Thoracic aorta (tissue), 2 donors: ENCODE measurements around the gene SYTL5. TPM values are rescaled to one million over a fixed set of nuclear protein-coding genes. Genes with fewer than 3 reads are reported as not detected.

Experiments used
- ATAC-seq: fragments of 150-250 bp; one replicate; pipeline ENCODE4 v1.8.0; 2017; ENCODE audit warnings: low read depth; ENCODE audit not compliant: insufficient number of reproducible peaks, low FRiP score
- DNase-seq: peaks from one replicate; pipeline ENCODE4 v3.0.0-alpha.2; 2020; ENCODE audit warnings: low spot score
- H3K27ac ChIP-seq, 2 donors: fragments of 200-600 bp; sonication (generic); 1 replicate in 1 of 2; 2 replicates in 1 of 2; pipeline ENCODE4 v1.5.1; 2016; ENCODE audit warnings: mild to moderate bottlenecking in 2 of 2, moderate library complexity in 2 of 2
- H3K27me3 ChIP-seq: fragments of 200-600 bp; sonication (generic); replicated peaks from 2 replicates; pipeline ENCODE4 v1.6.0; 2016; ENCODE audit warnings: mild to moderate bottlenecking; ENCODE audit not compliant: insufficient read depth
- H3K36me3 ChIP-seq: fragments of 200-600 bp; sonication (generic); one replicate; pipeline ENCODE4 v1.5.1; 2016
- H3K4me1 ChIP-seq, 2 donors: fragments of 200-600 bp; sonication (generic); 1 replicate in 1 of 2; 2 replicates in 1 of 2; pipeline versions ENCODE4 v1.5.1 to v1.6.0; 2016; ENCODE audit warnings: low read depth in 2 of 2, mild to moderate bottlenecking in 1 of 2; ENCODE audit not compliant: control insufficient read depth in 1 of 2
- H3K4me3 ChIP-seq: fragments of 200-600 bp; sonication (generic); 2 replicates; pipeline ENCODE4 v1.5.1; 2016; ENCODE audit warnings: mild to moderate bottlenecking
- H3K9me3 ChIP-seq: fragments of 200-600 bp; sonication (generic); 2 replicates; pipeline ENCODE4 v1.5.1; 2016
- total RNA-seq, 2 donors: library from RNA; depleted of rRNA; stranded (reverse); fragments of >200 nt; gene quantifications; one replicate each; pipeline versions ENCODE4 v1.1.0 to v1.2.3, GENCODE V29; 2016
- TF ChIP-seq, protein P1 (sequence below): fragments of 200-600 bp; sonication (generic); IDR thresholded peaks from one replicate; pipeline ENCODE4 v1.5.1; 2019; ENCODE audit warnings: antibody characterized with exemption

The SYTL5 gene
- total RNA-seq, 2 donors from 2014 or later = not detected

DNA sequence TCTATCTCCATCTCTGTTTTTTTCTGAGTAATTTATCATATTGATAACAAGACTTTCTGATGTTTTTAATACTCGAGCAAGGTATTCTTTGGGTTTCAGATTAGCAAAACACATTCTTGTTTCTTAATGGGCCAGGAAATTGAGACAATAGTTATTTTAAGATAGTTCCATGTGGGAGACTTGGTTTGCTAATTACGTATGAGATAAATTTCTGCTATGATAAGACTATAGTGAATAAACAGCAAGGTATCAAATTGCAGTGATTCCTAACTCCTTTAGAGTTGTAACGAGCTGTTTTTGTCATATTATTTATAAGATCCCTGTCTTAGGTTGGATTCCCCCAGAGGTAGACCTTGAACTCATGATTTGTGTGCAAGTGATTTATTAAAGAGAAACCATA lies 38.3 kb downstream of the SYTL5 start:
- H3K4me3 ChIP-seq = no peak overlapping the region
- no peak for ATAC-seq
- no peaks in the 10 kb centered on the region for H3K36me3 ChIP-seq
- no peaks in the 10 kb centered on the region for H3K9me3 ChIP-seq
- DNase-seq = no peak
- no peaks in the 10 kb centered on the region for H3K4me1 ChIP-seq
- H3K27ac ChIP-seq = no peak overlapping the region
- no peaks in the 10 kb centered on the region for H3K27me3 ChIP-seq
- TF ChIP-seq, protein P1, sequence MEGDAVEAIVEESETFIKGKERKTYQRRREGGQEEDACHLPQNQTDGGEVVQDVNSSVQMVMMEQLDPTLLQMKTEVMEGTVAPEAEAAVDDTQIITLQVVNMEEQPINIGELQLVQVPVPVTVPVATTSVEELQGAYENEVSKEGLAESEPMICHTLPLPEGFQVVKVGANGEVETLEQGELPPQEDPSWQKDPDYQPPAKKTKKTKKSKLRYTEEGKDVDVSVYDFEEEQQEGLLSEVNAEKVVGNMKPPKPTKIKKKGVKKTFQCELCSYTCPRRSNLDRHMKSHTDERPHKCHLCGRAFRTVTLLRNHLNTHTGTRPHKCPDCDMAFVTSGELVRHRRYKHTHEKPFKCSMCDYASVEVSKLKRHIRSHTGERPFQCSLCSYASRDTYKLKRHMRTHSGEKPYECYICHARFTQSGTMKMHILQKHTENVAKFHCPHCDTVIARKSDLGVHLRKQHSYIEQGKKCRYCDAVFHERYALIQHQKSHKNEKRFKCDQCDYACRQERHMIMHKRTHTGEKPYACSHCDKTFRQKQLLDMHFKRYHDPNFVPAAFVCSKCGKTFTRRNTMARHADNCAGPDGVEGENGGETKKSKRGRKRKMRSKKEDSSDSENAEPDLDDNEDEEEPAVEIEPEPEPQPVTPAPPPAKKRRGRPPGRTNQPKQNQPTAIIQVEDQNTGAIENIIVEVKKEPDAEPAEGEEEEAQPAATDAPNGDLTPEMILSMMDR = no peak

DNA sequence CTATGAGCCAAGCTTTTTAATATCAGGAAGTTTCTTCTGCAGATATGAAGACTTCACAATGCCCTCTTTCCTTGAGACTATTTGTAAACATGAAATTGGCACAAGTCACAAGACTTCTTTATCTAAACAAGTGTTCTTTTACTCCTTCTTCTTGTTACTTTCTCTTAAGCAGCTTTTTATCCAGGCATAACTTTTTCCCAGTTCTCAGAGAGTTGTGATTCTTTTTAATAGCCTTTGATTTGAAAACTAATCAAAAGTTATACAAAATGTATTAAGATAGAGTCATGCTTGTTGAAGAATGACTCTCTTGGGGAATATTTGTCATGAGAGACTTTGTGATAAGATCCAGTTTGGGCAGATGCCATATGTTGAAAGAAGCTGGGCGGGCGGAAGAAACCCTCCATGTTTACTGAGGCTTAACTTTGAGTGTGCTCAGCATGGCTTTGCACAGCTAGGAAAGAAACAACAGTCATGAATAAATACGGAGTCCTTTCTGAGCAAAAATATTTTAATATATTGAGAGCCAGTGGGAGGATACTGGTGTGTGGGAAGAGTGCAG lies 39.3 kb downstream of the SYTL5 start:
- no peak overlapping the region for H3K4me3 ChIP-seq
- H3K36me3 ChIP-seq = no peaks in the 10 kb centered on the region
- H3K27ac ChIP-seq = no peak overlapping the region
- DNase-seq = no peak
- H3K9me3 ChIP-seq = no peaks in the 10 kb centered on the region
- TF ChIP-seq, protein P1 = no peak
- H3K4me1 ChIP-seq = no peaks in the 10 kb centered on the region
- no peaks in the 10 kb centered on the region for H3K27me3 ChIP-seq
- no peak for ATAC-seq

DNA sequence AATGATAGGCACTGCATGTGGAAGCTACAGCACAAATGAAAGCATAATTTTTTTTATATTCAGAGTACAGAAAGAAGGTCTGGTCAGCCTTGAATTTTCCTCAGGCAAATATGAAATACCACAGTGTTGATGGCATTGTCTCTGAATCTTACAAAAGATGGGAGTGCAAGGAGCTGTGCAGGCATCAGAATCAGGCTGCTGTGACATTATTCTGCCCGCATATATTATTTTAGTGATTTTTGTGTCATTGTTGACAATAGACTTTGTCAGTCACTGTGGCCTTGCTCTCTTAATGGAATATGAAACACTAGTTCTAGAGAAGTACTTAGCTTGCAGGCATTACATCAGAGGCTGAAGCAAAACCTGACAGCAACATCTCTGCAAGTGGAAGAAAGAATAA lies 42.5 kb downstream of the SYTL5 start:
- H3K4me1 ChIP-seq = no peaks in the 10 kb centered on the region
- ATAC-seq (no peak), DNase-seq (no peak)
- H3K27me3 ChIP-seq = no peaks in the 10 kb centered on the region
- no peaks in the 10 kb centered on the region for H3K9me3 ChIP-seq
- TF ChIP-seq, protein P1 = no peak
- no peaks in the 10 kb centered on the region for H3K36me3 ChIP-seq
- H3K4me3 ChIP-seq = no peak overlapping the region
- no peak overlapping the region for H3K27ac ChIP-seq

DNA sequence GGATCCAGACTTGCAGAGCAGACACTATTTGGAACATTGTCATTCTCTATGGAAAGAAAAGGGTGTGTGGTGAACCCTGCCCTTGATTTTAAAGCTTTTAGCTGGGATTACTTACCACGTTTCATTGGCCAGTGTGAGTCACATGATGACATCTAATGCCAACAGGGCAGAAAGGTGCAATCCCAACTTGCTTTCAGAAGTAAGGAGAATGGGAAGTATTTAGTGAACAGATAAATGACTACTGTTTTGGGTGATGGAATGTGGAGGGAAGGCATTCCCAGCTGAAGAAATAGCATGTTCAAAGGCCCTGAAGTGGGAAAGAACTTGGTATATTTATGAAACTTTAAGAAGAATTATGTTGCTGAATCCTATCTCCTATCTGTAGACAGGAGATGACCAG lies 44.5 kb downstream of the SYTL5 start:
- Histone ChIP-seq H3K27ac (no peak overlapping the region), H3K27me3 (no peaks in the 10 kb centered on the region), H3K36me3 (no peaks in the 10 kb centered on the region), H3K4me1 (no peaks in the 10 kb centered on the region), H3K4me3 (no peak overlapping the region), H3K9me3 (no peaks in the 10 kb centered on the region)
- TF ChIP-seq, protein P1 = no peak
- no peak for DNase-seq
- no peak for ATAC-seq

DNA sequence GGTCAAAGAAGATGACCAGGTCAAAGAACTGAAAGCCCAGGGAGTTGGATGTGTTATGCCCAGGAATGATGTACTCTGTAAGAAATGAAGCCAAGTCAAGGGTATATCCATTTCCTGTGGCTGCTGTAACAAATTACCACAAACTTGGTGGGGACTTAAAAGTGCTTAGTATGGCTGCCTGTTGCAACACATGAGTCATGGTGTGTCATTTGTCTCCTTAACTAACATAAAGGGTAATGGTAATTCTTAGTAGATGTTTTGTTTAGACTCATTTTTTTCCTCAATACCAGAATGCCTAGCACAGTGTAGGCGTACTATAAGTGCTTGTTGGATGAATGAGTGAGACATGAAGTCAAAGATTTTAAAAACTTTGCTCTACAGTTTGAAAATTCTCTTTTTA lies 45.7 kb downstream of the SYTL5 start:
- DNase-seq (no peak), ATAC-seq (no peak)
- H3K9me3 ChIP-seq = no peaks in the 10 kb centered on the region
- H3K36me3 ChIP-seq = no peaks in the 10 kb centered on the region
- H3K4me1 ChIP-seq = no peaks in the 10 kb centered on the region
- H3K27me3 ChIP-seq = no peaks in the 10 kb centered on the region
- no peak overlapping the region for H3K27ac ChIP-seq
- TF ChIP-seq, protein P1 = no peak
- no peak overlapping the region for H3K4me3 ChIP-seq
